Activated CD8-positive, alpha-beta memory T cell treated with anti-CD3 and anti-CD28 coated beads, Interleukin-2, amount 50 U/mL, for 24 hours (primary cell): ENCODE results near the gene RNF220.

Source experiments
- DNase-seq: peaks from one replicate; pipeline ENCODE4 v3.0.0-alpha.2; 2020; ENCODE audit errors: extremely low read depth

Gene RNF220

DNA sequence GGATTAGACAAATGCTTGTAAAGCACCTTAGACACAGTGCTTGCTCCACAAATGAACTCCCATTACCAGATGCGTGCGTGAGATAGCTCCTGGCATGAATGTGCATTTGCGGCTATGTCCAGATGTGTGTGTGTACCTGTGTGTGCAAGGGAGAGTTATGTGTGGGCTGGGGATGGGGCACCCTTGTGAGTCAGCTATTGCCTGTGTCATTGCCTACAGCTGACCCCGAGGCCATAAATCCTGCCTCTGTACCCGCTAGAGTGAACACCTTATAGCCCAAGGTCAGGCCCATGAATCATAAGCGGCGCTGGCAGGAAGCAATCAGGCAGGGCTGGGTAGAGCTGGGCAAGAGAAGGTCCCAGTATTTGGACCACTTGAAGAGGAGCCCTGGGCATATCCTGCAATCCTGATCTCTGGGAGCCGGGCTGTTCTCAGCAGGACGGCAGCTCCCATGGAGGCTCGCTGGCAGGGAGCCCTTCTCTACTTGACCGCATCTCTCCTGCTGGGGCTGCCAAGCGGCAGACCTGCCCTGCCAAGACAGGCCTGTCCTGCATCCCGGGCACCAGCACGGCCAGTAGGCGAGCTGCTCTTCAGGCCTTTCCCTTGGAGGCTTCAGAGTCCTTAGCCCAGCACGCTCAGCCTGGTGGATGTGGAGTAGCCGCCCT lies 182.9 kb downstream of the RNF220 start:
- DNase-seq = no peak

DNA sequence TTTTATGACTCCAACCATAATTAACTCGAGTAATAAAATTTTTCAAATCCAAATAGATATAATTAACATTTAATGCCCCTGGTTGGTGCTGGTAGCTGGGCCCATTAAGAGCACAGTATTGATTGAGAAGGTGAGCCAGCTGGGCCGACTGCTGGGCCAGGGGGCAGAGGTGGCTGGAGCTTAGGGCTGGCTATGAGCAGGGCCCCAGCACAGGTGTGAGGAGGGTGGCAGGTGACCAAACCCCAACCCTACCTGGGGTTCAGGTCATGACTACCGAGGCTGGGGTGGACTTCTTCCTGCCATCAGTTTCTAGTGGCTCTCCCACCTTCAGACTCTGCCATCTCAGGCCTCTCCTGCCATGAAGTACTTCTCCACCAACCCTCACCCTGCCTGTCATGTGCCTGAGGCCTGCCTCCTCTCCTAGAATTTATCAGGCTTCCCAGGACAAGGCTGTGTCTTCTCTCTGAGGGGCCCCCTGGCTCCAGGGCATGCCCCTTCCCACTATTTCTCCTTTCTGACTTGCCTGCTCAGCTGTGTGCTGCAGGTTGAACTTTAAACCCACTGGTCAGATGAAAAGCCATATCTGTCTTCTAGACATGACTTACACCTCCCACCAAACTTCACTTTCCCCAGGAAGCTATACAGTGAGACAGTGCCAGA lies 183.6 kb downstream of the RNF220 start:
- DNase-seq = no peak

DNA sequence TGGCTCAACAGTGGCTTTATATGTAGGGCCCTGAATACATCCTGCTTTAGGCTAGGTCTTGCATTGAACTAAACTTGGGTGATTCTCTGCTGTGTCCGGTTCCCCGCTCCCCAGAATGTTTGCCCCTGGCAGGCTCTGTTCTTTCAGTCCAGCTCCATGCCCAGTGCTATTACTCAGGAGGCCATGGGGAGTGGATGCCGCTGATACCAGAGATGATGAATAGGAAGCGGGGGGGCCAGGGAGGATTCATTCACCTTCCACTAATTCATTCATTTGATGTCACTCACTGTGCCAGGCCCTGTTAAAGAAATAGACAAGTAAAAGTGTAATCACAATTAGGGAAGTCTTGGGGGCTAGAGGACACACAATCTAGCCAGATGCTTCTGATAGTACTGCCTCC lies 185.4 kb downstream of the RNF220 start:
- no peak for DNase-seq

DNA sequence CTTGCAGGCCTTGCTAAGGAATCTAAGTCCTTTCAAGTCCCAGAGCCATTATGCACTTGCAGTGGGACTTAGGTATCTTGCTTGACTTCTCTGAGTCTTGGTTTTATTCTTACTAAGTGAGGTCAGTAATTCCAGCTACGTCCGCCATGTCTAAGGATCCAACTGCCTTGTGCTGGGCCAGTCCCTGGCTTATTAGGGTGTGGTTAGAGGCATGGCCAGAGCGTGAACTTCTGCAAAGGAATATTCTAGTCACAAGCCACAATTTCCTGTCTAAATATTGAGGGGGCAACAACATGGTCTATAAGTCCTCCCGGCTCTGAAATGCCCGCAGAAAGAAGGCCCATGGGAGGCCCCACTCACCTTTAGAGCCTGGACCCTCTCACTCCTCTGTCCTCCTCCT lies 186.3 kb downstream of the RNF220 start:
- no peak for DNase-seq

DNA sequence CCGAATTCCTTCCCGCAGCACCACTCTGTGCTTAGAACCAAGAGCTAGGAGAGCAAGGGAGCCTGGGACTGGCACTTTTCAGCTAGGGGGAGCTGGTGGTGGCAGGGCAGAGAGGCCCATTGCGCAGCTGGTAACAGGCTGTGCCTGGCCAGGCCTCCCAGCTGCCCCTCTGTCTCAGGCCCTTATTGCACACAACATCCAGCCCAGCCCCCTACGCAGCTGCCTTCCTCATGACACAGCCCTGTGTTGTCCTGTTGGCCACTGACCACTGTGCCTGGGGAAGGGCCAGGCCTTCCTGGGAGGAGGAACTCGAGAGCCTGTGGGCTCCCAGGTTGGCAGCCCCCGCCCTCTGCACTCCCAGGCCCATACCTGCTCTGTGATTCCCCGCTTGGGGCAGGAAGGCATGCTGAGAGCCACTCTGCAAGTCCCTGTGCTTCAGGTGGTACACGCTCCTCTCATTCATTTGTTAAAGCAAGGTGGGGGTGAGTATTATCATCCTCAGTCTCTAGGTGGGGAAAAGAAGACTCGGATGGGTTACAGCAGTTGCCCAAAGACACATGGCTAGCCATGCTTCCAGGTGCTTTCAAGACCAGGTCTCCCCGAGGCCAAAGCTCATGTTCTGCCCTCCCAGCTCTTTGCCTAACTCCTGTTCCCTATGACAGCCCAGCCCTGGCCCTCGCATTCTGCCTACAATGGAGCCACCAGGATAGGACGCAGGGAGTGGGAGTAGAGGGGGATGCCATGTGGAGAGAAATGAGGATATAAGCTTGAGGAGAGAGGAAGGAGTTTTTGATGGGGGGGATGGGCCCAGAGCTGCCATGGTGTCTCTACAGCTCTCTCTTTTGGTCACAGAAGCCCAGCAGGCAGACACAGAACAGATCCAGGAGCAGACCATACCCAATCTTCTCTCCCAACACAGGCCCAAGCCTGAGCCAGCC lies 187.4 kb downstream of the RNF220 start:
- DNase-seq = no peak

DNA sequence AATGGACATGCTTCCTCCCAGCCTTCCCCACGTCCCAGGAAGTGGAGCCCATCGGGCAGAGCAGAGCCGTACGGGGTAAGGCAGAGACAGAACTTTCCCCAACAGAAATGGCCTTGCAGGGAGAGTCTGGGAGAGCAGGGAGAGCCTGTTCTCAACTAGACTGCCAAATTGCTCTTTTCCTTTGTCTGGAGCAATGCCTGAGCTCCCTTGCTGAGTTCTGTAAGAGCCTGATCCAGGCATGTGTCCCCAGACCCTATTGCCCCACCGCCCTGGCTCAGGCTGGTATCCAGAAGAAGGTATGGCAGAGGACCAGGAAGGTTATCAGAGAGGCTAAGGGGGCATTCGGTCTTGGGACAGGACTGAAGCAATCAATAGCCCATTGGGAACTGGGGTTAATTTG lies 189.3 kb downstream of the RNF220 start:
- no peak for DNase-seq

DNA sequence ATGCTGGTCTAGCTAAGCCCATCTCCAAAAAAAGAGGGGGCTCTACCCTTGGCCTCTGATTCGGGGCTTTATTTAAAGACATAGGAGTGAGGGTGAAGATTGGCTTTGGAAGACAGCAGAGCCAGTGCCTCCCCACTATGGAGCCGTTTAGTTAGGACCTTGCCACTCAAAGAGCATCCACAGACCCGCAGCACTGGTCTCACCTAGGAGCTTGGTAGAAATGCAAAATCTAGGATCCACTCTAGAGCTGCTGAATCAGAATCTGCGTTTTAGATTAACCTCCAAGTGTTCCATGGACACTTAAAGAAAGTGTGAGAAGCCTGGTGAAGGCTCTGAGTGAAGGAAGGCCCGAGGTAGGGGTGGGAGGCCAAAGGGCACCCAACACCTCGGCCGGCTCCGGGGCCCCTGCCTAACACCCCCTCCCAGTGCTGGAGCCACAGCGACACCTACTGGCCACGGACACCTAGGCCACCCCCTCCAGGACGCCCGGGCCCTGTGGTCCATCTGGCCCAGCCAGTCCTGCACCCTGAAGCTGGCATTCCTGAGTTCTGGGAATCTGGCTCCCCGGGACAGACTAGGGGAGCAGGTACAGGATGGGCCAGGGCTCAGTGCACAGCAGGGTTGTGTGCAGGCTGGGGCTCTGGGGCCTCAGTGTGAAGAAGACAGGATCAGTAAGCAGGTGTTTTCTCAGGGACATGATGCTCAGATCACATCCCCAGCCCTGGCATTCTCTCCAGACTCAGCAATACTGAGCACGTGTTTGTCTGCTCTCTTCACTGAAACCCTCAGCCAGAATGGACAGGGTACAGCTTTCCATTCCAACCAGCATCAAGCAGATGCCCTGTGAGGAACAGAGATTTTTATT lies 190.0 kb downstream of the RNF220 start:
- DNase-seq = peak; percentile 41

DNA sequence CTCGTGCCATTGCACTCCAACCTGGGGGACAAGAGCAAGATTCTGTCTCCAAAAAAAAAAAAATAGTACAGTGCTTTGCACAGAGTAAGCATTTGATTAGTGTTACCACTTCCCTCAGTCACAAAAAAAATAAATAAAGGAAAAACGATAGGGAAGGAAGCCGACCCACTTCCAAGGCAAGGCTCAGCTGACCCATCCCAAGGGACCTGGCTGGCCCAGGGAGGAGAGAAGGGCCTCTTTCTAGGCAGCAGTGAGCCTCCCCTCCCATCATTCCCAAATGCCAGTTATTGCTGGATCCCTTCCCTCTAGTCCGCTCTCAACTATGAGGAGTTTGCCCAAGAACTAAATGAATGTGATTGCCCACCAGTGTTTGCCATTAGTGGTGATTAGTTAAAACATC lies 191.5 kb downstream of the RNF220 start:
- no peak for DNase-seq

DNA sequence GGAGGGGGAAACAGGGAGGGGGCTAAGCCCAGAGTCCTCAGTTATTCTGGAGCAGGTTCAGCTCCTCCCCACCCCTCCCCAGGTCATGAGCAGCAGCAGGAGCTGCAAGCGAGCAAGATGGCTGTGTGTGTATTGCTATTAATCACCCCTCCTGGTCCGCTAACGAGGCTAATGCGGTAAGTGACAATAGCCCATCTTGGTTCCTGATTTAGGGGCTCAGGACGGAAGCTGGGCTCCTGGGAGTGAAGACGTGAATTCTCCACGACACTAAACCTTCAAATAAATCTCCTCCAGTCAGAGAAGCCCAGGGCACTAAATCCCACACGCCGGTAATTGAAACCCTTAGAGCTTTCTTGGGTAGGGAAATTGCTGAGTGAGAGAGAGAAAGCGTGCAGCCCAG lies 193.1 kb downstream of the RNF220 start:
- DNase-seq = no peak

DNA sequence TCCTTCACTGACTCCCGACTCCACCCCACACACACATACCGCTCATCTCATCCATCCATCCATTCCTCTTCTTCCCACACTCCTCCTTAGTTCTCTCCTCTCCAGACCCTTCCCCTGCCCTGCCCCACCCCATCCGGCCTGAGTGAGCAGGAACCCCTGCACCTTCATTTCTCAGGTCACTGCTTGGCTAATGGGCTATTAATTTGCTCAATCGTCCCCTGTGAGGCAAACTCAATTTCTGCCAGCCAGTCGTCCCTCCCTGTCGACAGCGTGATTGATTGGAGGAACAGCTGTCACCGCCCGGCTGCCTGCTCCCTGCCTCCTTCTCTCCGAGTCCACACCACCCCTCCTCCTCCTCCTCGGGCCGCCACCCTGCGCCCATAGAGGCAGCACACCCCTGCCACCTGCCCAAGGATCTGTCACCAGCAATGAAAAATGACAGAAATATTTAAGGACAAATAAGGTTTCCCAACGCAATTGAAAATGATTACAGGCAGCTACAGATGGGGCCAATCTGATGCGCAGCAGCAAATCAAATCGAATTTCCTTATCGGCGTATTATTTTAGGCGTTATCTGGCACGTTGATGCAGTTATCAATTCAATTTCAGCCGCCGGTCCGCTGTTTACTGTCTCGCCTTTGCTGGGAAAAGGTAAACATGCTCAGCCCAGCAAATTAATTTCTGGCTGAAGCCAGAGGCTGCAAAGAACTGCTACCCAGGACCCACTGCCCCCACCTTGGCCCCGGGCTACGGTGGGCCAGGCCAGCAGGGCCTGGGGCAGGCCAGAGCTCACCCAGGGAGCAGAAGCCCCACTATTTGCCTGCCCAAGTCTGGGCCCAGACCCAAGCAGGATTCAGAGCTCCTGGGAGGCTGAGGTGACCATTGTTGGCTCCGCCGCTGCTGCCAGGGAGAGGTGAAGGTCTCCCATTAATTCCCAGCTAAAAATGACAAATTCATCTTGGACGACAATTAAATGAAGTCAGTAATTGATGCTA lies 197.9 kb downstream of the RNF220 start:
- DNase-seq = no peak

DNA sequence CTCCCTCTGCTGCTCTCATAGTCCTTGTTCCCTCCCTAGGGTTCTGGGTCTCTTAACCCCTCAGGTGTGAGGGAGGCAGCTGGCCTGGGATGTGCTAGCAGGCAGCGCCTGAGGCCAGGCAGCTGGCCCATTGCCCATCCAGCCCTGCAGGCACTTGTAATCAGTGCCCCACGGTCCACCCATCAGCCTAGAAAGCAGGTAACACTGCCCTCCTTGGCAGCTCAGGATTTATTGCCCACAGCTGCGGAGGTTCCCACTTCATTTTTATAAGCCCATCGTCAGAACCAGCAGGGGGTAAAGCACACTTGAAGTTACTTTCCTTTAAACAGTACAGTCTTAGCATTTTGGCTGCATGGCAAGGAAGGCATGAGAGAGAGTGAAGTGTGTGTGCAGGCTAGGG lies 198.7 kb downstream of the RNF220 start:
- DNase-seq = no peak

DNA sequence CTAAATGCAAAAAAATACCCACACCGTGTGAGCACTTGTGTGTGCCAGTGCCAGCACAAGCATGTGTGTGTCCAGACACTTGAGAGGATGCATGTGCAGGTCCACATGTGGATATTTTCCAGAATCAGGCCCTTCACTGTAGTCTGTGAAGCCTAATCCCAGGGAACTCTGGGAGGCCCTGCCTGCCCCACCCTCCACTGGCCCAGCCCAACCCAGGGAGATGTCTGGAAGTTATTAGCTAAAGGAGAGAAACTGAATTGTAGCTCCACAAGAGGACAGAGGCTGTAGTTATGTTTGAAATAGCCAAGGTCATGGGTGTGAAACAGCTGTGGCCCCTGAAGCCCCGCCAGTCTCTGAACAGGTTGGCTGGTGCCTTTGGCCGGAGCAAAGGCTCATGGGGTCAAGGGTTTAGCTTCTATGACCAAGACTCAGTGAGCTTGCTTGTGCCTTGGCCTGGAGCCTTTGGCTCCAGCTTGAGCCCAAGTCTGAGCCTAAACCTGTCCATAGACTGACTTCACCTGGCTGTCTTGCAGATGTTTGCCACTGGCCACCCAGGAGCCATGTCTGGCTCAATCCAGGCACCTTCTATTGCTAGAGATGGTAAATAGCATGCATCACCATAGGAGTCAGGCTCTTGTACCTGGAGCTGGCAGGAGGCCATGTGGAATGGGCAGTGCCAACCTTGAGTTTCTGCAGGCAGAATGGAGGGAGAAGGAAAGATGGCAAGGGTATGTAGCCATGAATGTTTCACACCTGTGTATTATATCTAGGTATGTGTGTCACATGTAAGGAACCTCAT lies 199.3 kb downstream of the RNF220 start:
- DNase-seq = no peak

DNA sequence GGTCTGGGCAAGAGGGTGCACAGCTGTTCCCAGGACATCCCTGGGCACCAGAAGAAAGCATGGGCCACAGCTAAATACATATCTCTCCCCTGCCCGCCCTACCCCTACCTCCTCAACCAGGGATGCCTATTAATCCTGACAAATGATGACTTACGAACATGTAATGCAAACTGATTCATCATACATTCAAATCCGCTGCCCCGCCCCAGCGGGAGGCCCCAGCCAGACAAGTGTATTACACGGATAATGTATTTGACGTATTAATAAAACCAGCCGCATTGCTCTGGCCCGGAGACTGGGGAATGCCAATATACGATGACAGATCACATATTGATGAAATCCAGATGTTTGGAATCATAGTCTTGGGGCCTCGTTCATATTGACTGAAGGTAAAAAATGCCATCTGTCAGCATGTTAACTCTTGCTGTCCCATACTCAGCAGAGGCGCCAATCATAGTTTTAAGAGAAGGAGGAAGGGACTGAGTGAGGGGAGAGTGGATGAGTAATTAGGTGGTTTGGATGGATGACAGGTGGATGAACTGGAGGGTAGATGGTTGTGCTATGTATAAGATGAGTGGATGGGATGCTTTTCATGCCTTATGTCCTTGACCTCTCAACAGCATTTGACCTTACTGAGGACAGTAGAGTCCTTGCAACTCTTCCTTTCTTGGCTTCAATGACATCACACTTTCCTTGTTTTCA lies 201.0 kb downstream of the RNF220 start:
- DNase-seq = no peak

DNA sequence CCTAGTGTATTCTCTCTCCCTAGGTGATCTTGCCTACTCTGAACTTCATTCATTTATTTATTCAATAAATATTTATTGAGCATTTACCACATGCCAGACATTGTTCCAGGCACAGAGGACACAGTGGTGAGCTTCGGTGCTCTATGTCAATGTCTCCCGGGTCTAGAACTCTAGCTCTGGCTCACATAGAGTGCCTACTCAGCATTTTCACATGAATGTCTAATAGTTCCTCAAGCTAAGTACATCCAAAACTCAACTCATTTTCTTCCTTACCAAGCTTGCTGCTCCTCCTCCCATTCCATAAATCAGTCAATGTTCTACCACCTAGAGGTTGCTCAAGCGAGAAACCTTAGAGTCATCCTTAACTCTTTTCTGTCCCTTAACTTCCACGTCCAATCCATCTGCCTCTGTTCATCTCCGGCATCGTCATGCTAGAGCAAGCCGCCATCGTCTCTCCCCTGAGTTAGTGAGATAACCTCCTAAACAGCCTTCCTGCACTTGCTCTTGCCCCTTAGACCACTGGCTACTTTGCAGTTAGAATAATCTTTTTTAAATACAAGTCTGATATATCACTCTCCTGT lies 201.7 kb downstream of the RNF220 start:
- no peak for DNase-seq

DNA sequence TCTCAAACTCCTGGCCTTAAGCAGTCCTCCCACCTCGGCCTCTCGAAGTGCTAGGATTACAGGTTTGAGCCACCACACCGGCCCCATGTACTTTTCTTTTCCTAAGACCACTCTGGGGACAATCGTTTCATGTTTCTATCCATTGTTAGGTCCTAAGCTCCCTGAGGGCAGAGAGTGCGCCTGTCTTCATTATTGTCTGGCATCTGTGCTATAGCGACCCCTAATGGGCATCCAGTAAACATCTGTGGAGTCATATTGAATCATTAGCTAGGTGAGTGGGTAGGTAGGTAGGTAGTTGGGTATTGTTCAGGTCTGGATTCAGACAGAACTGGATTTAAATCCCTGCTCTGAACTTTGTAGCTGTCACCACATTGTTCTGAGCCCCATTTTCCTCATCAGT lies 203.1 kb downstream of the RNF220 start:
- no peak for DNase-seq

DNA sequence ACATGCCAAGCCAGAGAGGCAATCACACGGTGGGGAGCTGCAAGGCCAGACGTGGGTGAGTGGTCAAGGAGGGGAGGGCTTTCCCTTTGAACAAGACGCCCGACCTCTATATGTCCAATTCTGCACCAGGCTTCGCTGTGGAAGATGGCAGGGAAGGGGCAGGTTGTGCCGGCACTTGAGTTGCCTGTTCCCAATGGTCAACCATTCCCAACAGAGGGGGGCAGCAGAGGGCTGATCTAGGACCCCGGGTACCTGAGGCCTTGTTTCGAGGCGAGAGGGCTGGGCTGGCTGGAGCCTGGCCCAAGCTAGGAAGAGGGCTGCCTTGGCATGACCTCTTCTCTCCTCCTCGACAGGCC lies 204.3 kb downstream of the RNF220 start:
- DNase-seq = no peak

DNA sequence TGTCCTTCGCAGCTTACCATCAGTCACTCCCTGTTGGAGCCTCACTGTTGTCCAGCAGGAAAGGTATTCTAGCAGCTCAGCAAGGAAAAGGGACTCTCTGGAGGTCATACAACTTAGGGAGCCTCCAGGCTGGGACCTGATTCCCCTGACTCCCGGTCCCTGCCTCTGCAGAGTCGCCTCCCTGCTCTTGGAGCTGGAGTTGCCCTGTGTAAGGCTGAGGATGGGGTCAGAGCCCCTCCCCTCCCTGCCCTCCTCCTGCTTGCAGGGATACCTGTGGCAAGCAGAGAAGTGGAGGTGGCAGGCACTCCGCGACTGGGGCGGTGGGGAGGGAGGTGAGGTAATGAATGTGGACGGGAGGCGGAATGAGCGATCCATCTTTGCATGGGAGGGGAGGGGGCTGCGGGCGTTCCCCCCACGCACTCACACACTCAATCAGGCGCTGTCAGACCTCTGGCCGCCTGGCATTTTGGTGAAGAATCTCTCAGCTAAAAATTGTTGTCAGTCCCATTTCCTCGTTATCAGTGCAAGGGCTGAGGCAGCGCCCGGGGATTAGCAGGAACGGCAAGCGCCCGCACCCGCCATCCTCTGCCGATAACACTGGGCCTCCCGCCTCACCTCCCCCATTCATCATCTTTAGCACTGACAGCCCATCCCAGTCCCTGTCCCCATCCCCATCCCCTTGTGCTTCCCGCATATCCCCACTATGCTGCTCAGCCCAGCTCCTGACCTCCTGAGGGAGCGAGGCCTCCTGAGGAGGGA lies 204.9 kb downstream of the RNF220 start:
- DNase-seq = no peak

DNA sequence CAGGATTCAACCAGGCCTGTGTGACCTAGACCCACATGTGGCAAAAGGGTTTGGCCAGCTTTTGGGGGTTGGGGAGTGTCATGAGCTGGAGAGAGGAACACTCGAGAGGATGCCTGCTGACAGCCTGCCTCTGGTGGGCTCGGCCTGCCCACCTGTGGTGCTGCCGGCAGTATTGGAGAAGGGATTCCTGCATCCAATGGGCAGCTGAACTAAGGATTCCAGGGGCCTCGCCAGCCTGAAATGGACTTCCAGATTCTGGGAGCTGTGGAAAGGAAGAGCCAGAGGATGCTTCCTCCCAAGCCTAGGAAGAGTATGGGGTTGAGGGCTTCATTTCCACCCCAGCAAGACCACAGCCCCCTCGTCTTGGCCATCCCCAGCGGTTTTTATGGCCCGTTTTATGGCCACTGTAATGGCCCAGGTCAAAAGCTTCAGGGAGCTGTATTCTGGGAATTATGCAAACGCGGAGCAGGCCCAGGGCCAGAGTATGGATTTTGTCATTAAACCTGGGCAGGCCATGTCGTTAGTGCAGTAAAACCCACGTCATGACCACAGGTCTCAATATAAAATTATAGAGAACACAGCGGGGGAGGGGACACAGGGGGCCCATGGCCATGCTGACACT lies 205.6 kb downstream of the RNF220 start:
- no peak for DNase-seq
